DOHH2 (cell line): Measurements from ENCODE around the gene VAPB.

Source experiments
- CTCF ChIP-seq: fragments of 200-600 bp; sonication (generic); IDR thresholded peaks from one replicate; pipeline ENCODE4 v1.5.1; 2014; ENCODE audit warnings: antibody characterized with exemption, mild to moderate bottlenecking, low read depth, low read length; ENCODE audit not compliant: poor library complexity, severe bottlenecking
- EZH2phosphoT487 ChIP-seq: fragments of 200-600 bp; sonication (generic); IDR thresholded peaks from 2 replicates; pipeline ENCODE4 v1.6.1; 2017; ENCODE audit warnings: borderline replicate concordance, mild to moderate bottlenecking, antibody characterized with exemption, low read length, moderate library complexity, mixed read lengths

- no peak for TF ChIP-seq CTCF
- no peak for TF ChIP-seq EZH2phosphoT487
Observed at GRCh38 chr20:58362970-58363369, 26.1 kb upstream of the VAPB start.
